RPMI7951 (cell line): ENCODE results near the gene EPOP. TPM values are rescaled to one million over a fixed set of nuclear protein-coding genes. Genes with fewer than 3 reads are reported as not detected.

Experiments
- DNase-seq: peaks from one replicate; pipeline ENCODE4 v3.0.0-alpha.2; 2012; ENCODE audit warnings: low read depth
- total RNA-seq: library from RNA; depleted of rRNA; stranded (reverse); fragments of >200 nt; shearing (Covaris generic); gene quantifications from 2 replicates; pipeline ENCODE4 v1.2.3, GENCODE V29; 2014

Gene EPOP
- total RNA-seq, 1 experiment from 2014 or later, result 1.8 TPM

DNA sequence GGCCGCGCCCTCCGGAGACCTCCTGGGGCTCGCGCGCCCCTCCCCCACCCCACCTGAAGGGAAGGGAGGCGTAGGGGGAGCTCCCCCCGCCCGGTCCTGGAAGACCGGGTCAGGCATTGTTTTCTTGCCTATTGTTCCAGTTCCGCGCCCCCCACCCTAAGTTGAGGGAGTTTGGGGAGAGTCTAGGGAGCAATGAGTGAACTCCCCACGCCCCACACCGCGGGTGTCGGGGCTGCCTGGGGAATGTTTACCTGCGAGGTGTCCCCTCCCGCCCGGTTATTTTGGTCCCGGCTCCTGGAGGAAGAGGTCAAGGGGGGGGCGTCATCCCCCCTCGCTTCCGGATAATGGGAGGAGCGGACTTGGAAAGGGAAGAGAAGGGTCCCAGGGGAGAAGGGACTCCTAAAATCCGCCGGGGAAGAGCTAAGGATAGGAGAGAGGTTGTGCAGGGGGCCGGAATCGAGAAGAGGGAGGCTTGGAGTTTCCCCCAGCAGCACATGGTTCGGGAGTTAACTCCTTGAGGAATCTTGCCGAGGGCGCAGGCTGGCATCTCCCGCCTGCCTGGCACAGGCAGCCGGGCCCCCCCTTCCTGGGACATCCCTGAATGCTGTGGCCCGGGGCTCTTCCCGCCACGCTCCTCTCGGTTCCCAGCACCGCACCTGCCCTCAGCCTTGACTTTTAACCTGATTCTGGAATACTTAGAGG is 31.2 kb upstream of the EPOP start:
- peak; percentile 42 for DNase-seq

- DNase-seq, result no peak
Measured at GRCh38 chr17:38705523-38705802, 30.7 kb upstream of the EPOP start.

GRCh38 chr17:38704606-38705522 is 30.1 kb upstream of the EPOP start, which contains the start of gene MLLT6:
TSS of gene MLLT6 (plus strand) at chr17:38705273. CDS start at chr17:38705633, 360 bp downstream.
- peak; percentile 76 for DNase-seq

DNA sequence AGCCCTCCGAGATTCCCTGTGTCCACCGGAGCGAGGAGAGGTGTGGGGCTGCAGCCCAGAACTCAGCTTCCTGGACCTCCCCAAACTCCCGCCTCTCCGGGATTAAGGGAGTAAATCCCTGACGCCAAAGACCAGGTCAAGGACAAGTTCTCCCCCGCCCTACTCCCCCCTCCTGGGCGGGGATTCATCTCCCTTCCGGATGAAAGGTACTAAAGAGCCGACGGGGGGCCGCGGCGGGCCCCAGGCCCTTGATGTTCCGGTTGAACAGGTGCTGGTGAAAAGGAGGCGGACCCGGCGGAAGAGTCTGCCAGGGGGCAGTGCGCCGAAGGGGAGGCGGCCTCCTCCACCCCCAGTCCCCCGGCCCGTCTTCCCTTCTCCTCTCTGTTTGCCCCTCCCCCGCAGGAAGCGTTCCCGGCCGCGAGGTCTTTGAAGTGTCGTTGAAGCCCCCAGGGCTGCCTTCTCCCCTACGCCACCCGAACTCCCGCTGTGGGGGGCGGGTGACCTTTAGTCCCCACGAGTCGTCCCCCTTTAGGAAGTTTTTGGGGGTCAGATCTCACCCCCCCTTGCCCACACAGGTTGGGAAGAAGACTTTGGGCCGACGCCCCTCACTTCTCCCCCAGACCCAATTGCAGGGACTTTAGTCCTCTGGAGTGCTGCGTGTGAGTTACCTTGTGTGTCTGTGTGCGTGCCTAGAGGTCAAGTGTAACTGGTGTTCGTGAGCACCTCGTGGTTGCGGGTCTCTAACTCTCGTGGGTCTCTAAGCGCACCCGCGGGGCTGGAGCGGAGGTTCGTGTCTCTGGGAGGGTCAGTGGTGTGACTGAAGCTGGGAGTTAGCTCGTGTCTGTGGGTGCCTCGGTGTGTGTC is 29.2 kb upstream of the EPOP start:
- DNase-seq, result peak; percentile 64

DNA sequence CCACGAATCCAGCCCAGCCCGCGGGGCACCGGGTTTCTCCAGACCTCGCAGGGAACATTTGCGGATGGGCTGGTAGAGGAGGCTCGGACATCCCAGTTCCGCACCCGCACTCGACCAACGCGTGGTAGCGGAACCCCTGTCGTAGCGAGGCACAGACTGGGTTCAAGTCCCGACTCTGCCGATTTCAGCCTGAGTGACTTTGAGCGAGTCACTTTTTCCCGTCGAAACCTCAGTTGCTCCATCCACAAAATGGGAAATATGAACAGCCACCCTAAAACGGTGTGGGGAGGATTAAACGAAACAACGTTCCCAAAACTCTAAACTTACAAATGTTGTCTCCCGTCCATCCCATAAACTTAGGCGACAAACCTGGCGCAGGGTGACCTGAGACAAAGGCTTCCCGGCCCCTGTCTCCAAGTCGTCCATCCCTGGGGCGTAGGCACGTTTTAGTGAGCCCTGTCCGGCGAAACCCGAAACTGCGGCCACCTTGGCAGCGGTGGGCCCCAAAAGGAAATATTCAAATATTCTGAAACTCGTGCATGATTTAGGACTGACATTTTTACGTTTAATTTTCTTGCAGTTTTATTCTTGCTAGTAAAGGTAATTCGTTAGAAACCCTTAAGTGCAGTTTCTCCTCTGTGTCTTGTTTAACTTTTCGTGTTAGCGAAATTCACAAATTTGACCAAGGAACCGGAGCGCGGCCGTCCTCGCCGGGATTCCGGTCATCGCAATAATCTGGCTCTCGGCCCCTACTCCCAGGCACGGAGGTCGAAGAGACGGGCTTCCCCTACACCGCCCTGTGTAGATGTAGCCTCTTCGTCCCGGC is 28.4 kb upstream of the EPOP start:
- no peak for DNase-seq

DNA sequence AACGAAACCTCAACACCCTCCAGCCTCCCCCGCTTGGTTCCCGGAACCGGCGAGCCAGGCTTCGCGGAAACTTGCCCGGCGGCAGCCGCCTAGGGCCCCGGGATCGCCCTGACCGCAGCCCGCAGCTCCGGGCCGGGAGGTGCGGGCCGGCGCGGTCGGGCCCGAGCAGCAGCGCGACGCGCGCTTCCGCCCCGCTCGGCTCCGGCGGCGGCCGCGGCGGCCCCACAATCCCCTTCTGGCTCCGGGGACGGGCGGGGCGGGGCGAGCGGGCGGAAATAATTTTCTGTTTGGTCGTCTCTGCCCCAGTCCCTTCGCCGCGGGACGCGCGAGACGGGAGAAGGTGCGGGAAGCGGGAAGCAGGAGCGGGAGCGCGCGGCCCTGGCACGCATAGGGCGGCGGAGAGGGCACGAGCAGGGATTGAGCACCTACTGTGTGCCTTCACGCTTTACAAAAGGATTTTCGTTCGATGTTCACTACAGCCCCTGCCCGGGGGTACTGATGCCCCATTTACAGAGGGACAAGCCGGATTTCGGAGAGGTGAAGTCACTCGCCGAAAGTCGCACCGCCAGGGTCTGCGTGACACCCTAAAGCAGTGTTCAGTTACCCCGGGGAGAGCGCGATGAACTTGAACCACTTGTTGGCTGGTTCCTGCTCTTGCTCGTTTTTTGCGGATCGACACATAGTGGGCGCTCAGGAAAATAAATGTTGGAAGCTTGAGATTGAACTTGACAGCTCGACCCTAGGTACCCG is 27.6 kb upstream of the EPOP start:
- DNase-seq, result peak; percentile 85

- no peak for DNase-seq
Measured at GRCh38 chr17:38701504-38702165, 26.9 kb upstream of the EPOP start.

GRCh38 chr17:38698760-38699159 is 24.0 kb upstream of the EPOP start:
- DNase-seq, result no peak

DNA sequence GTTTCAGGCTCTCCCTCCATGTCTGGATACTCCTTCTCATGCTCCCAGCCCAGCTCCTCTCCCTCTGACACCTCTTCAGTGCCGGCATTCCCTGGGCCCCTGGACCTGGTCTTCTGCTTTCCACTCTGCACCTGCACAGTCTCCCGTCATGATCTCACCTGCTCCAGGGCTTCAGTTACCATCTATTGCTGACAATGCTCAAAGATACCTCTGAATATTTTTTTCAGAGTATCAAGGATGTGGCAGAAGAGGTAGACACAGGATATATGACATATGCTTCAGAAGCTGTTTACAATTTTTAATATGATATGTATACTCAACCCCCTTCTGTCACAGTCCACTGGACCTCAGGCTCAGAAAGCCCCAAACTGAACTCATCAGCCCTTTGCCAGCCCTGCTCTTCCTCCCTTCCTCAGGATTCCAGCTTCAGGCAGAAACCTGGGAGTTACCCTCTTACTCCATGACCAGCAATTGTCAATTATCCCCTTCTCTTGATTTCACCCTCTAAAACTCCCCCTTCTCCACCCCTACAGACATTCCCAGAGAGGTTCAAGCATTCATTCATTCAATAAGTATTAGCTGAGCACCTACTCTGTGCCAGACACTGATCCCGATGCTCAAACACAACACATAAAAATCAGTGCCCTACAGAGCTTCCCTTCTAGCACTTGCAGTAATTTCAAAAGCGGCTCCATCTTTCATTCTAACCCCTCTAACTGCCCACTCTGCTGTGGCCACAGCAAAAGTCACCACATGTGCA is 22.5 kb upstream of the EPOP start:
- no peak for DNase-seq

GRCh38 chr17:38693700-38694329 is 19.1 kb upstream of the EPOP start:
- no peak for DNase-seq

- no peak for DNase-seq
Measured at GRCh38 chr17:38691154-38691553, 16.4 kb upstream of the EPOP start.

DNA sequence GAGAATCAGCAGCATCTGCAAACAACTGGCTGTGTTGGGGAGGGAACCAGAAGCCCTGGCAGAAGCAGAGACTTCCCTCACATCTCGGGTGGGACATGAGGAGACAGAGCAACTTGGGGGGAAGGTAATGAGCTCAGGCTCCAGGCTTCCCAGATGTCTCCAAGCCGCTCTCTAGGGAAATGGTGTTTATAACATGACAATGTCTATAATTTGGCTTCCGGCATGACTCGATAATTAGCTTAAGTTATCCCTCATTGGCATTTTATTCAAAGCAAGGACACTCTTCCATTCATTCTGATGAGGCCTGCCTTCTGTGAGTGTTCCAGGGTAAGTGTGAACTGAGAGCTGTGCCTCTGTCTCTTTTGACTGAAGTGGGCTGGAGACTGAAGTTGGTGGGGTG is 15.6 kb upstream of the EPOP start:
- no peak for DNase-seq

GRCh38 chr17:38687286-38687685 is 12.5 kb upstream of the EPOP start:
- DNase-seq, result no peak

DNA sequence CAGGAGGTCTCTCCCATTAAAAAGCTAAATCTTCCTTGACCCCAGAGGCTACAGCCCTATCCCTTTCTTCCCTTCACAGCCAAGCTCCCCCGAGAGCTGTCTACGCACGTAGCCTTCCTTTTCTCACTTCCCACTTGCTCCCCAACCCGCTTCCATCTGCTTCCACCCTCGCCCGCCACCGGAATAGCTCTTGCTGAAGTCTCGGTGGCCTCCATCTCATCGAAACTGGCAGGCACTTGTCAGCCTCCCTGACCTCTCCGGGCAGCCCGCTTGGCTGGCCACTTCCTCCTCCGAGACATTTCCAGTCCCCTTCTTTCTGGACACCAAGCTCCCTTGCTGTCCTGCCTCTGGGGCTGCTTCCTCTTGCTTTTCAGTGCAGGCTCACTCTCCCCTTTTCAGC is 10.7 kb upstream of the EPOP start:
- DNase-seq, result no peak

- DNase-seq, result no peak
Measured at GRCh38 chr17:38681096-38681495, 6.3 kb upstream of the EPOP start.

- DNase-seq, result no peak
Measured at GRCh38 chr17:38677819-38678218, 3.1 kb upstream of the EPOP start.

- peak; percentile 76 for DNase-seq
Measured at GRCh38 chr17:38676706-38677504, 2.1 kb upstream of the EPOP start.
